CD4-positive, alpha-beta T cell (primary cell): ENCODE results near the gene TMEM141. TPM values are rescaled to one million over a fixed set of nuclear protein-coding genes. Genes with fewer than 3 reads are reported as not detected.

Experiments used
- ATAC-seq: fragments of 200-7000 bp; cut with Tn5 transposase; one replicate; pipeline ENCODE4 v1.10.0; 2022; ENCODE audit warnings: mild to moderate bottlenecking; ENCODE audit not compliant: poor library complexity
- CTCF ChIA-PET: fragments of 350-600 bp; sonication (Branson Sonifier 250); formaldehyde crosslinking; loops from one replicate; lab custom pipeline; 2021; ENCODE audit warnings: antibody characterized with exemption, inconsistent platforms; lab: Charles Lee
- POLR2A ChIA-PET: fragments of 350-600 bp; sonication (Branson Sonifier 250); formaldehyde crosslinking; loops from one replicate; lab custom pipeline; 2021; ENCODE audit warnings: antibody characterized with exemption, inconsistent platforms; lab: Charles Lee
- DNase-seq, 14 experiments: peaks; one replicate each; pipeline ENCODE4 v3.0.0-alpha.2; 2013 to 2020; ENCODE audit warnings: mixed read lengths in 2 of 14
- H3K27ac ChIP-seq, 2 donors: one replicate each; pipeline versions ENCODE4 v1.5.1 to v1.7.0; 2013; ENCODE audit warnings: low read length in 2 of 2, low read depth in 1 of 2, mild to moderate bottlenecking in 1 of 2
- H3K27me3 ChIP-seq, 2 experiments: 1 replicate in 1 of 2; 2 replicates in 1 of 2; pipeline versions ENCODE4 v1.6.1 to v1.7.0; 2013; ENCODE audit warnings: low read length in 2 of 2, control low read depth in 1 of 2, mild to moderate bottlenecking in 1 of 2, moderate library complexity in 1 of 2; ENCODE audit not compliant: insufficient read depth in 2 of 2, control insufficient read depth in 1 of 2
- H3K36me3 ChIP-seq: one replicate; pipeline ENCODE4 v1.6.1; 2013; ENCODE audit warnings: low read length, control low read depth; ENCODE audit not compliant: insufficient read depth
- H3K4me1 ChIP-seq: one replicate; pipeline ENCODE4 v1.6.1; 2013; ENCODE audit warnings: low read length, control low read depth; ENCODE audit not compliant: insufficient read depth
- H3K4me3 ChIP-seq: one replicate; pipeline ENCODE4 v1.5.1; 2013; ENCODE audit warnings: mild to moderate bottlenecking, low read length, moderate library complexity
- H3K9me3 ChIP-seq, 2 experiments: 1 replicate in 1 of 2; 2 replicates in 1 of 2; pipeline versions ENCODE4 v1.6.1 to v1.7.0; 2013; ENCODE audit warnings: low read length in 2 of 2, mild to moderate bottlenecking in 2 of 2, control low read depth in 1 of 2, moderate library complexity in 1 of 2; ENCODE audit not compliant: control insufficient read depth in 1 of 2, insufficient read depth in 1 of 2
- H3K27ac Mint-ChIP-seq: one replicate; pipeline ENCODE4 v1.8.0; 2020; ENCODE audit warnings: mixed read lengths
- H3K27me3 Mint-ChIP-seq: one replicate; pipeline ENCODE4 v1.8.0; 2021; ENCODE audit warnings: mixed read lengths
- H3K36me3 Mint-ChIP-seq: one replicate; pipeline ENCODE4 v1.8.0; 2021; ENCODE audit warnings: low read depth, mixed read lengths
- H3K4me1 Mint-ChIP-seq: one replicate; pipeline ENCODE4 v1.8.0; 2021; ENCODE audit warnings: low read depth, mixed read lengths
- H3K4me3 Mint-ChIP-seq: one replicate; pipeline ENCODE4 v1.8.0; 2020; ENCODE audit warnings: mild to moderate bottlenecking, mixed read lengths
- H3K9me3 Mint-ChIP-seq: one replicate; pipeline ENCODE4 v1.8.0; 2020; ENCODE audit warnings: mixed read lengths
- CTCF ChIP-seq: fragments of 200-600 bp; IDR thresholded peaks from one replicate; pipeline ENCODE4 v1.8.0; 2022; ENCODE audit warnings: antibody characterized with exemption, mild to moderate bottlenecking
- intact Hi-C, 2 experiments: fragments of 100-400 bp; cut with DNase I in 1 of 2; cut with micrococcal nuclease in 1 of 2; formaldehyde crosslinking; loops; one replicate each; pipeline versions ENCODE4 v1.15.1 to v1.9.0; 2023 to 2025; cut with DNase I, micrococcal nuclease
- total RNA-seq, 174 experiments: library from RNA in 2 of 174; stranded (reverse) in 2 of 174; gene quantifications; one replicate each; pipeline ENCODE4 v1.2.3 and lab custom pipeline; 2021 to 2026

The TMEM141 gene
- total RNA-seq, 2 experiments from 2014 or later, result 14.6 to 17.1 TPM

GRCh38 chr9:136803551-136804508 is 12.7 kb downstream of the TMEM141 start:
- intact Hi-C loops, result loop anchor here (10.0 kb wide), 2 partner anchors 101 to 399 kb away; partner anchors contain the start of gene SNAPC4 (in 1 of the 2)
- Mint-ChIP-seq H3K36me3 (peaks cover 4% of the 10 kb centered on the region), H3K27ac (peak overlapping the region; percentile 76), H3K27me3 (no peaks in the 10 kb centered on the region), H3K4me1 (peaks cover 39% of the 10 kb centered on the region), H3K4me3 (peak overlapping the region; percentile 68), H3K9me3 (no peaks in the 10 kb centered on the region)
- no peaks in the 10 kb centered on the region for H3K9me3 ChIP-seq
- ATAC-seq (no peak), DNase-seq (peak in 1 of 14 experiments; percentile 23)
- CTCF ChIA-PET, result no interaction called here
- H3K27me3 ChIP-seq, result peaks cover 0 to 3% of the 10 kb centered on the region in 2 experiments
- no peak for TF ChIP-seq CTCF
- no peak overlapping the region for H3K4me3 ChIP-seq
- H3K27ac ChIP-seq, result no peak overlapping the region
- no peaks in the 10 kb centered on the region for H3K36me3 ChIP-seq
- POLR2A ChIA-PET, result no interaction called here
- peaks cover 45% of the 10 kb centered on the region for H3K4me1 ChIP-seq

- intact Hi-C loops, result loop anchor here (5.0 to 10.0 kb wide), 4 partner anchors 43 to 400 kb away; partner anchors contain the start of genes PHPT1 (in 1 of the 2), SNAPC4 (in 1 of the 2) and TRAF2 (in 1 of the 2)
- H3K4me3 Mint-ChIP-seq, result peak overlapping the region; percentile 68
- H3K9me3 Mint-ChIP-seq, result no peaks in the 10 kb centered on the region
- ChIA-PET POLR2A (no interaction called here), CTCF (no interaction called here)
- peaks cover 0 to 3% of the 10 kb centered on the region in 2 experiments for H3K27me3 ChIP-seq
- no peak for TF ChIP-seq CTCF
- no peaks in the 10 kb centered on the region for H3K36me3 ChIP-seq
- H3K27ac ChIP-seq, result no peak overlapping the region
- no peaks in the 10 kb centered on the region for H3K27me3 Mint-ChIP-seq
- ATAC-seq (no peak), DNase-seq (peak in 1 of 14 experiments; percentile 22)
- peaks cover 45% of the 10 kb centered on the region for H3K4me1 ChIP-seq
- H3K4me1 Mint-ChIP-seq, result peaks cover 47% of the 10 kb centered on the region
- no peak overlapping the region for H3K4me3 ChIP-seq
- H3K27ac Mint-ChIP-seq, result peak overlapping the region; percentile 76
- no peaks in the 10 kb centered on the region for H3K9me3 ChIP-seq
- H3K36me3 Mint-ChIP-seq, result peaks cover 5% of the 10 kb centered on the region
Measured at GRCh38 chr9:136804509-136805206, 13.5 kb downstream of the TMEM141 start.

- H3K9me3 ChIP-seq, result no peaks in the 10 kb centered on the region
- H3K27me3 ChIP-seq, result peaks cover 0 to 3% of the 10 kb centered on the region in 2 experiments
- peak overlapping the region; percentile 35 for H3K27ac Mint-ChIP-seq
- H3K27me3 Mint-ChIP-seq, result no peaks in the 10 kb centered on the region
- TF ChIP-seq CTCF, result no peak
- ATAC-seq (no peak), DNase-seq (peak in 1 of 14 experiments; percentile 18)
- no peak overlapping the region for H3K4me3 ChIP-seq
- POLR2A ChIA-PET, result no interaction called here
- CTCF ChIA-PET, result no interaction called here
- peaks cover 11% of the 10 kb centered on the region for H3K36me3 Mint-ChIP-seq
- H3K4me1 Mint-ChIP-seq, result peaks cover 47% of the 10 kb centered on the region
- intact Hi-C loops, result loop anchor here (5.0 to 10.0 kb wide), 4 partner anchors 42 to 400 kb away; partner anchors contain the start of genes PHPT1 (in 1 of the 2), SNAPC4 (in 1 of the 2) and TRAF2 (in 1 of the 2)
- peaks cover 5% of the 10 kb centered on the region for H3K36me3 ChIP-seq
- no peak overlapping the region for H3K27ac ChIP-seq
- H3K4me3 Mint-ChIP-seq, result peak overlapping the region; percentile 81
- peaks cover 46% of the 10 kb centered on the region for H3K4me1 ChIP-seq
- H3K9me3 Mint-ChIP-seq, result no peaks in the 10 kb centered on the region
Measured at GRCh38 chr9:136805207-136805740, 14.1 kb downstream of the TMEM141 start.
